Activated CD4-positive, alpha-beta T cell treated with anti-CD3 and anti-CD28 coated beads for 24 hours (primary cell): Measurements from ENCODE around the gene GOLGA3.
"Not testable (repeated sequence)": the region's sequence is repeated elsewhere in the genome, so short reads cannot be mapped to it uniquely, and the experiment has no call there.

Experiments used
- DNase-seq, 2 donors: peaks; one replicate each; pipeline ENCODE4 v3.0.0-alpha.2; 2020; ENCODE audit warnings: low read depth in 2 of 2

The GOLGA3 gene

GRCh38 chr12:132828706-132829534 is at the start of gene GOLGA3:
Gene GOLGA3, minus strand, starts transcription at chr12:132828869. Its CDS starts 6,741 bp downstream, at chr12:132822128.
- DNase-seq = peak; percentile 87 to 89

GRCh38 chr12:132874620-132875019 is 46.0 kb upstream of the GOLGA3 start:
- not testable (repeated sequence) for DNase-seq

- DNase-seq = no peak
Observed at GRCh38 chr12:132874175-132874574, 45.5 kb upstream of the GOLGA3 start.

GRCh38 chr12:132873724-132874123 is 45.1 kb upstream of the GOLGA3 start:
- DNase-seq = no peak

- no peak for DNase-seq
Observed at GRCh38 chr12:132872975-132873421, 44.3 kb upstream of the GOLGA3 start.

- DNase-seq = no peak
Observed at GRCh38 chr12:132872073-132872855, 43.6 kb upstream of the GOLGA3 start.

GRCh38 chr12:132869551-132869950 is 40.9 kb upstream of the GOLGA3 start:
- no peak for DNase-seq

- DNase-seq = no peak
Observed at GRCh38 chr12:132866251-132866828, 37.7 kb upstream of the GOLGA3 start.

GRCh38 chr12:132861558-132861957 is 32.9 kb upstream of the GOLGA3 start:
- DNase-seq = no peak

GRCh38 chr12:132858718-132859266 is 30.1 kb upstream of the GOLGA3 start:
- no peak for DNase-seq

- DNase-seq = not testable (repeated sequence)
Observed at GRCh38 chr12:132857019-132857418, 28.4 kb upstream of the GOLGA3 start.

- DNase-seq = no peak
Observed at GRCh38 chr12:132856581-132856980, 27.9 kb upstream of the GOLGA3 start.

- DNase-seq = not testable (repeated sequence)
Observed at GRCh38 chr12:132855211-132855610, 26.5 kb upstream of the GOLGA3 start.

GRCh38 chr12:132853285-132854092 is 24.8 kb upstream of the GOLGA3 start:
- no peak for DNase-seq

GRCh38 chr12:132852496-132852895 is 23.8 kb upstream of the GOLGA3 start:
- no peak for DNase-seq

GRCh38 chr12:132851465-132851864 is 22.8 kb upstream of the GOLGA3 start:
- DNase-seq = no peak

- no peak for DNase-seq
Observed at GRCh38 chr12:132850291-132850690, 21.6 kb upstream of the GOLGA3 start.

GRCh38 chr12:132848521-132848920 is 19.9 kb upstream of the GOLGA3 start:
- DNase-seq = no peak

GRCh38 chr12:132847363-132848356 is 19.0 kb upstream of the GOLGA3 start:
- DNase-seq = no peak

GRCh38 chr12:132844681-132845080 is 16.0 kb upstream of the GOLGA3 start:
- DNase-seq = not testable (repeated sequence)
